ENCODE results near the gene USP17L12. TPM values are rescaled to one million over a fixed set of nuclear protein-coding genes. Genes with fewer than 3 reads are reported as not detected.
"Not testable (repeated sequence)": the region's sequence is repeated elsewhere in the genome, so short reads cannot be mapped to it uniquely, and the experiment has no call there.

USP17L12 gene
- total and polyA plus RNA-seq, 11 donors = not detected

DNA sequence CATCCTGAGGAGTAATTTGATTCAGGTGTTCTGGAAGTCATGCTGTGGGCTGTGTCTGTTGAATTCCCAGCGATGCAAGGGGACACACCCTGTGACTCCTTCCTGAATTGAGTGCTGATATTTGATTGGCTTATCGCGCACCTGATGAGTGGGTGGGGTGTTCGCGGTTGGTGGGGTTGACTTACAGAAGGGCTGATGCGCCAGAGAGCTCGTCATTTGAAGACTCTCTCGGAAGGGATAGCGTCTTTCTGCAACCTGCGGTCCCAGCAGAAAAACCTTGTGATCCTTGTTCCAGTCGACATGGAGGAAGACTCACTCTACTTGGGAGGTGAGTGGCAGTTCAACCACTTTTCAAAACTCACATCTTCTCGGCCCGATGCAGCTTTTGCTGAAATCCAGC is 33.1 kb downstream of the USP17L12 start, which contains the start of gene USP17L19:
USP17L19 (plus strand) TSS at position 301 of the 400 bp plus-strand sequence; CDS start at position 301, 0 bp downstream.
- H3K4me3 ChIP-seq; H3K27me3 ChIP-seq; H3K9me3 ChIP-seq; intact Hi-C loops (cut with DNase I); H3K36me3 ChIP-seq; DNase-seq; H3K4me1 ChIP-seq; ATAC-seq; H3K27ac ChIP-seq: not testable (repeated sequence)
- WGBS, 4 donors = no CpG with 5 or more reads among the region's 13 CpGs

DNA sequence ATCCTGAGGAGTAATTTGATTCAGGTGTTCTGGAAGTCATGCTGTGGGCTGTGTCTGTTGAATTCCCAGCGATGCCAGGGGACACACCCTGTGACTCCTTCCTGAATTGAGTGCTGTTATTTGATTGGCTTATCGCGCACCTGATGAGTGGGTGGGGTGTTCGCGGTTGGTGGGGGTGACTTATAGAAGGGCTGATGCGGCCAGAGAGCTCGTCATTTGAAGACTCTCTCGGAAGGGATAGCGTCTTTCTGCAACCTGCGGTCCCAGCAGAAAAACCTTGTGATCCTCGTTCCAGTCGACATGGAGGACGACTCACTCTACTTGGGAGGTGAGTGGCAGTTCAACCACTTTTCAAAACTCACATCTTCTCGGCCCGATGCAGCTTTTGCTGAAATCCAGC is 37.9 kb downstream of the USP17L12 start, which contains the start of gene USP17L20:
USP17L20 (plus strand) TSS at position 301 of the 400 bp plus-strand sequence; CDS start at position 301, 0 bp downstream.
- H3K9me3 ChIP-seq; H3K27me3 ChIP-seq; H3K36me3 ChIP-seq; H3K4me3 ChIP-seq; H3K4me1 ChIP-seq; DNase-seq; H3K27ac ChIP-seq; intact Hi-C loops (cut with DNase I); ATAC-seq: not testable (repeated sequence)
- no CpG with 5 or more reads among the region's 15 CpGs for WGBS, 4 donors

GRCh38 chr4:9262572-9262971 is 42.6 kb downstream of the USP17L12 start, which contains the start of gene USP17L21:
Gene USP17L21 (plus strand): TSS chr4:9262872. CDS start chr4:9262872, 0 bp downstream.
- WGBS, 4 donors = no CpG with 5 or more reads among the region's 13 CpGs
- H3K9me3 ChIP-seq; H3K27me3 ChIP-seq; DNase-seq; intact Hi-C loops (cut with DNase I); H3K27ac ChIP-seq; H3K4me3 ChIP-seq; H3K4me1 ChIP-seq; ATAC-seq; H3K36me3 ChIP-seq: not testable (repeated sequence)

DNA sequence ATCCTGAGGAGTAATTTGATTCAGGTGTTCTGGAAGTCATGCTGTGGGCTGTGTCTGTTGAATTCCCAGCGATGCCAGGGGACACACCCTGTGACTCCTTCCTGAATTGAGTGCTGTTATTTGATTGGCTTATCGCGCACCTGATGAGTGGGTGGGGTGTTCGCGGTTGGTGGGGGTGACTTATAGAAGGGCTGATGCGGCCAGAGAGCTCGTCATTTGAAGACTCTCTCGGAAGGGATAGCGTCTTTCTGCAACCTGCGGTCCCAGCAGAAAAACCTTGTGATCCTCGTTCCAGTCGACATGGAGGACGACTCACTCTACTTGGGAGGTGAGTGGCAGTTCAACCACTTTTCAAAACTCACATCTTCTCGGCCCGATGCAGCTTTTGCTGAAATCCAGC is 47.4 kb downstream of the USP17L12 start, which contains the start of gene USP17L22:
USP17L22 (plus strand) TSS at position 301 of the 400 bp plus-strand sequence; CDS start at position 301, 0 bp downstream.
- H3K9me3 ChIP-seq; H3K4me3 ChIP-seq; H3K27me3 ChIP-seq; H3K27ac ChIP-seq; ATAC-seq; intact Hi-C loops (cut with DNase I); H3K4me1 ChIP-seq; DNase-seq; H3K36me3 ChIP-seq: not testable (repeated sequence)
- WGBS, 4 donors = no CpG with 5 or more reads among the region's 15 CpGs

Other genes starting within 250 kb of the USP17L12 start
- not detected for gene FAM90A26, start 49.7 kb upstream of the USP17L12 start, total RNA-seq
- gene FAM90A26, start 49.7 kb upstream of the USP17L12 start, polyA plus RNA-seq = not detected
- not detected for gene USP17L10, start 9.5 kb upstream of the USP17L12 start, total RNA-seq
- not detected for gene USP17L10, start 9.5 kb upstream of the USP17L12 start, polyA plus RNA-seq
- not detected for gene USP17L11, start 4.7 kb upstream of the USP17L12 start, total RNA-seq
- gene USP17L11, start 4.7 kb upstream of the USP17L12 start, polyA plus RNA-seq = not detected
- not detected for gene USP17L13, start 4.7 kb downstream of the USP17L12 start, total RNA-seq
- not detected for gene USP17L13, start 4.7 kb downstream of the USP17L12 start, polyA plus RNA-seq
- not detected for gene USP17L15, start 14.2 kb downstream of the USP17L12 start, total RNA-seq
- gene USP17L15, start 14.2 kb downstream of the USP17L12 start, polyA plus RNA-seq = not detected
- gene USP17L17, start 23.7 kb downstream of the USP17L12 start, total RNA-seq = not detected
- not detected for gene USP17L17, start 23.7 kb downstream of the USP17L12 start, polyA plus RNA-seq
- gene USP17L18, start 28.5 kb downstream of the USP17L12 start, total RNA-seq = not detected
- not detected for gene USP17L18, start 28.5 kb downstream of the USP17L12 start, polyA plus RNA-seq
- not detected for gene USP17L19, start 33.2 kb downstream of the USP17L12 start, total RNA-seq
- not detected for gene USP17L19, start 33.2 kb downstream of the USP17L12 start, polyA plus RNA-seq
- not detected for gene USP17L20, start 38.0 kb downstream of the USP17L12 start, total RNA-seq
- not detected for gene USP17L20, start 38.0 kb downstream of the USP17L12 start, polyA plus RNA-seq
- gene USP17L21, start 42.7 kb downstream of the USP17L12 start, total RNA-seq = not detected
- not detected for gene USP17L21, start 42.7 kb downstream of the USP17L12 start, polyA plus RNA-seq
- not detected for gene USP17L22, start 47.5 kb downstream of the USP17L12 start, total RNA-seq
- not detected for gene USP17L22, start 47.5 kb downstream of the USP17L12 start, polyA plus RNA-seq
- gene USP17L24, start 105.0 kb downstream of the USP17L12 start, total RNA-seq = not detected
- gene USP17L24, start 105.0 kb downstream of the USP17L12 start, polyA plus RNA-seq = not detected
- gene USP17L25, start 109.8 kb downstream of the USP17L12 start, total RNA-seq = not detected
- not detected for gene USP17L25, start 109.8 kb downstream of the USP17L12 start, polyA plus RNA-seq
- not detected for gene USP17L26, start 114.5 kb downstream of the USP17L12 start, total RNA-seq
- not detected for gene USP17L26, start 114.5 kb downstream of the USP17L12 start, polyA plus RNA-seq
- gene USP17L5, start 119.3 kb downstream of the USP17L12 start, total RNA-seq = not detected
- not detected for gene USP17L5, start 119.3 kb downstream of the USP17L12 start, polyA plus RNA-seq
- not detected for gene USP17L27, start 124.0 kb downstream of the USP17L12 start, total RNA-seq
- gene USP17L27, start 124.0 kb downstream of the USP17L12 start, polyA plus RNA-seq = not detected
- not detected for gene USP17L28, start 128.7 kb downstream of the USP17L12 start, total RNA-seq
- not detected for gene USP17L28, start 128.7 kb downstream of the USP17L12 start, polyA plus RNA-seq
- gene USP17L29, start 133.5 kb downstream of the USP17L12 start, total RNA-seq = not detected
- not detected for gene USP17L29, start 133.5 kb downstream of the USP17L12 start, polyA plus RNA-seq
- not detected for gene USP17L30, start 143.0 kb downstream of the USP17L12 start, total RNA-seq
- gene USP17L30, start 143.0 kb downstream of the USP17L12 start, polyA plus RNA-seq = not detected
- gene DEFB131A, start 224.3 kb downstream of the USP17L12 start, total RNA-seq = not detected
- not detected for gene DEFB131A, start 224.3 kb downstream of the USP17L12 start, polyA plus RNA-seq

All from heart left ventricle (tissue), 16 donors.